ENCODE data around the gene SPSB3.

DNA sequence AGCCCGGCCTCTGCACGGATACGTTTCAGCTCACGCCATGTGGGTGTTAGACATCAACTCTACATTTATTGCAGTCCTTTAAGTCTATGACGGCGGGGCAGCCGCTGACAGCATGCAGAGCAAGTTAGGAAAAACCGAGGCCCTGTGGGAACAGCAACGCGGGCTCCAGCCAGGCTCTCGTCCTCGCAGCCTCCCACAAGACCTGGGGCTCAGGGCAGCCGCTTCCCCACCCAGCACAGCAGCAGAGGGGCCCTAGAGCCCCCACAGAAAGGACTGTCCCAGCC, 5.8 kb downstream of the SPSB3 start:
- TF ChIP-seq EP300 (IDR thresholded peaks at IDR 0.05) = no peak
- TF ChIP-seq, protein P1, sequence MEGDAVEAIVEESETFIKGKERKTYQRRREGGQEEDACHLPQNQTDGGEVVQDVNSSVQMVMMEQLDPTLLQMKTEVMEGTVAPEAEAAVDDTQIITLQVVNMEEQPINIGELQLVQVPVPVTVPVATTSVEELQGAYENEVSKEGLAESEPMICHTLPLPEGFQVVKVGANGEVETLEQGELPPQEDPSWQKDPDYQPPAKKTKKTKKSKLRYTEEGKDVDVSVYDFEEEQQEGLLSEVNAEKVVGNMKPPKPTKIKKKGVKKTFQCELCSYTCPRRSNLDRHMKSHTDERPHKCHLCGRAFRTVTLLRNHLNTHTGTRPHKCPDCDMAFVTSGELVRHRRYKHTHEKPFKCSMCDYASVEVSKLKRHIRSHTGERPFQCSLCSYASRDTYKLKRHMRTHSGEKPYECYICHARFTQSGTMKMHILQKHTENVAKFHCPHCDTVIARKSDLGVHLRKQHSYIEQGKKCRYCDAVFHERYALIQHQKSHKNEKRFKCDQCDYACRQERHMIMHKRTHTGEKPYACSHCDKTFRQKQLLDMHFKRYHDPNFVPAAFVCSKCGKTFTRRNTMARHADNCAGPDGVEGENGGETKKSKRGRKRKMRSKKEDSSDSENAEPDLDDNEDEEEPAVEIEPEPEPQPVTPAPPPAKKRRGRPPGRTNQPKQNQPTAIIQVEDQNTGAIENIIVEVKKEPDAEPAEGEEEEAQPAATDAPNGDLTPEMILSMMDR (IDR thresholded peaks at IDR 0.05) = no peak
- TF ChIP-seq POLR2AphosphoS5 (IDR thresholded peaks at IDR 0.05) = no peak
- no peak for TF ChIP-seq POLR2A (IDR thresholded peaks at IDR 0.05)
